Spleen (tissue), 11 donors: ENCODE measurements around the gene WSCD2. TPM values are rescaled to one million over a fixed set of nuclear protein-coding genes. Genes with fewer than 3 reads are reported as not detected.

ENCODE experiments used
- DNase-seq: peaks from one replicate; pipeline ENCODE4 v3.0.0-alpha.2; 2020
- H3K27ac ChIP-seq, 8 donors: fragments of 200-600 bp; sonication (generic) in 7 of 8; 1 replicate in 4 of 8; 2 replicates in 4 of 8; pipeline versions ENCODE4 v1.5.0 to v1.8.0; 2016 to 2021; ENCODE audit warnings: inconsistent platforms in 4 of 8, mild to moderate bottlenecking in 4 of 8, moderate library complexity in 1 of 8
- H3K27me3 ChIP-seq, 7 donors: fragments of 200-600 bp; sonication (generic) in 6 of 7; replicated peaks in 1 of 7; 1 replicate in 4 of 7; 2 replicates in 3 of 7; pipeline versions ENCODE4 v1.5.0 to v1.8.0; 2016 to 2021; ENCODE audit warnings: inconsistent platforms in 3 of 7, mild to moderate bottlenecking in 1 of 7
- H3K36me3 ChIP-seq, 6 donors: fragments of 200-600 bp; sonication (generic) in 5 of 6; 1 replicate in 4 of 6; 2 replicates in 2 of 6; pipeline versions ENCODE4 v1.5.0 to v1.8.0; 2016 to 2021; ENCODE audit warnings: inconsistent platforms in 2 of 6
- H3K4me1 ChIP-seq, 6 donors: fragments of 200-600 bp; sonication (generic) in 5 of 6; 1 replicate in 3 of 6; 2 replicates in 3 of 6; pipeline versions ENCODE4 v1.5.0 to v1.8.0; 2016 to 2021; ENCODE audit warnings: inconsistent platforms in 3 of 6
- H3K4me3 ChIP-seq, 8 donors: fragments of 200-600 bp; sonication (generic) in 7 of 8; 1 replicate in 4 of 8; 2 replicates in 4 of 8; pipeline versions ENCODE4 v1.5.0 to v1.8.0; 2016 to 2021; ENCODE audit warnings: inconsistent platforms in 4 of 8, mild to moderate bottlenecking in 4 of 8, moderate library complexity in 2 of 8
- H3K9me3 ChIP-seq, 8 donors: fragments of 200-600 bp; sonication (generic) in 7 of 8; 1 replicate in 4 of 8; 2 replicates in 4 of 8; pipeline versions ENCODE4 v1.5.0 to v1.8.0; 2016 to 2021; ENCODE audit warnings: inconsistent platforms in 4 of 8
- POLR2A ChIP-seq, 3 donors: fragments of 450-650 bp; IDR thresholded peaks; one replicate each; pipeline ENCODE4 v1.5.1; 2017; ENCODE audit warnings: antibody characterized with exemption in 3 of 3, mild to moderate bottlenecking in 1 of 3
- POLR2AphosphoS5 ChIP-seq, 3 donors: sonication (generic); formaldehyde crosslinking; IDR thresholded peaks; one replicate each; pipeline ENCODE4 v1.5.1; 2017; ENCODE audit warnings: antibody characterized with exemption in 3 of 3
- WGBS, 5 donors: extraction: QIAGEN DNeasy Blood & Tissue Kit in 3 of 5; methylation state at CpG; one replicate each; pipeline versions ENCODE4 v1.1.5 to v1.1.7; 2013 to 2018; 5-methylcytosine and 5-hydroxymethylcytosine counted together
- intact Hi-C: fragments of 100-400 bp; cut with DNase I; formaldehyde crosslinking; loops from one replicate; pipeline ENCODE4 v1.15.0; 2023; ENCODE audit warnings: low total_unique reads
- polyA plus RNA-seq, 3 donors: library from polyadenylated mRNA; stranded (reverse); fragments of 200-250 nt; gene quantifications; one replicate each; pipeline ENCODE4 v1.2.1, GENCODE V29; 2013
- total RNA-seq, 7 donors: library from RNA; depleted of rRNA in 3 of 7; stranded (reverse); fragments of >200 nt in 3 of 7; fragmentation: NEBNext Ultra II Directional in 4 of 7; extraction: Animal tissue kit (Norgen Biotek cat#: 25700) in 4 of 7; gene quantifications; one replicate each; pipeline versions ENCODE4 v1.1.0 to v1.2.1, GENCODE V29; 2016 to 2021
- TF ChIP-seq, protein P1 (sequence below), 11 experiments: fragments of 200-600 bp in 7 of 11; fragments of 450-650 bp in 4 of 11; sonication (generic) in 4 of 11; IDR thresholded peaks in 8 of 11; conservative IDR thresholded peaks in 3 of 11; 1 replicate in 7 of 11; 2 replicates in 4 of 11; pipeline versions ENCODE4 v1.4.0 to v1.8.0; 2016 to 2021; ENCODE audit warnings: antibody characterized with exemption in 11 of 11, inconsistent platforms in 4 of 11, mild to moderate bottlenecking in 1 of 11
- donor health status: healthy with polysubstance abuse.
- donor health status: DM: no; HTN: no; CAD: no; lungs with moderate emphysema.
- donor health status: DM: no; HTN: no; CAD: no.
- donor health status: Bipolar disorder and iron deficiency.
- donor health status: healthy.
- donor health status: DM: no; HTN: no; CAD: no.
- donor health status: DM: yes; HTN: yes; CAD: no.

The WSCD2 gene
- total and polyA plus RNA-seq, 10 donors: 0.09 to 0.60 (median 0.23) TPM; not detected in 1

DNA sequence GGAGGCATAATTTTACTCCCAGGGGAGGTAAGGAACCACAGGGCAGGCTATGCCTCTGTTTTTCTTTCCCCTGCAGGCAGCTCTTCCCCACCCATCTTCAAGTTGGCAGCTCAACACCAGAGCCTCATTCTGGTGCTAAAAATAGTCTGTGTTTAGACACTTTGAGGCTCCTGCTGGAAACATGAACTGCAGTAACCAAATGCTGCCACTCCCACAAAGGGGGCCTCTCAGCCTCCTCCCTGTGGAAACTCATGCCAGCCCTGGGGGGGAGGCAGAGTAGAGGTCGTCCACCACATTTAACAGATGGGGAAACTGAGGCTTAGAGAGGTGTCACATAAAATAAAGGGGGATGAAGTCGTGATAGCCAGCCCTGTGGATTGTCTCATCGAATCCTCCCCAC lies 61.4 kb downstream of the WSCD2 start:
- H3K4me1 ChIP-seq: no peaks in the 10 kb centered on the region
- no peaks in the 10 kb centered on the region for H3K36me3 ChIP-seq
- no peak overlapping the region for H3K4me3 ChIP-seq
- H3K27ac ChIP-seq: no peak overlapping the region
- no peaks in the 10 kb centered on the region for H3K9me3 ChIP-seq
- TF ChIP-seq POLR2A (IDR thresholded peaks at IDR 0.05): no peak
- TF ChIP-seq, protein P1, sequence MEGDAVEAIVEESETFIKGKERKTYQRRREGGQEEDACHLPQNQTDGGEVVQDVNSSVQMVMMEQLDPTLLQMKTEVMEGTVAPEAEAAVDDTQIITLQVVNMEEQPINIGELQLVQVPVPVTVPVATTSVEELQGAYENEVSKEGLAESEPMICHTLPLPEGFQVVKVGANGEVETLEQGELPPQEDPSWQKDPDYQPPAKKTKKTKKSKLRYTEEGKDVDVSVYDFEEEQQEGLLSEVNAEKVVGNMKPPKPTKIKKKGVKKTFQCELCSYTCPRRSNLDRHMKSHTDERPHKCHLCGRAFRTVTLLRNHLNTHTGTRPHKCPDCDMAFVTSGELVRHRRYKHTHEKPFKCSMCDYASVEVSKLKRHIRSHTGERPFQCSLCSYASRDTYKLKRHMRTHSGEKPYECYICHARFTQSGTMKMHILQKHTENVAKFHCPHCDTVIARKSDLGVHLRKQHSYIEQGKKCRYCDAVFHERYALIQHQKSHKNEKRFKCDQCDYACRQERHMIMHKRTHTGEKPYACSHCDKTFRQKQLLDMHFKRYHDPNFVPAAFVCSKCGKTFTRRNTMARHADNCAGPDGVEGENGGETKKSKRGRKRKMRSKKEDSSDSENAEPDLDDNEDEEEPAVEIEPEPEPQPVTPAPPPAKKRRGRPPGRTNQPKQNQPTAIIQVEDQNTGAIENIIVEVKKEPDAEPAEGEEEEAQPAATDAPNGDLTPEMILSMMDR (IDR thresholded peaks at IDR 0.05 in 8 of 11, conservative IDR thresholded peaks at IDR 0.05 in 3 of 11): no peak
- WGBS, 5 donors: 51 to 60% (median 54%) methylated on average over 3 of the region's 3 CpGs
- peaks cover 0 to 28% (median 0%) of the 10 kb centered on the region in 7 donors for H3K27me3 ChIP-seq
- DNase-seq: no peak
- intact Hi-C loops: no loop called here

- H3K27me3 ChIP-seq: peaks cover 0 to 28% (median 0%) of the 10 kb centered on the region in 7 donors
- H3K9me3 ChIP-seq: no peaks in the 10 kb centered on the region
- H3K27ac ChIP-seq: no peak overlapping the region
- H3K4me1 ChIP-seq: no peaks in the 10 kb centered on the region
- H3K4me3 ChIP-seq: no peak overlapping the region
- H3K36me3 ChIP-seq: no peaks in the 10 kb centered on the region
- DNase-seq: no peak
- 65 to 79% (median 70%) methylated on average over 2 of the region's 2 CpGs for WGBS, 5 donors
- TF ChIP-seq, protein P1 (IDR thresholded peaks at IDR 0.05 in 8 of 11, conservative IDR thresholded peaks at IDR 0.05 in 3 of 11): no peak
- TF ChIP-seq POLR2A (IDR thresholded peaks at IDR 0.05) (no peak), POLR2AphosphoS5 (IDR thresholded peaks at IDR 0.05) (no peak)
- intact Hi-C loops: no loop called here
Observed at GRCh38 chr12:108191086-108191485, 62.0 kb downstream of the WSCD2 start.

DNA sequence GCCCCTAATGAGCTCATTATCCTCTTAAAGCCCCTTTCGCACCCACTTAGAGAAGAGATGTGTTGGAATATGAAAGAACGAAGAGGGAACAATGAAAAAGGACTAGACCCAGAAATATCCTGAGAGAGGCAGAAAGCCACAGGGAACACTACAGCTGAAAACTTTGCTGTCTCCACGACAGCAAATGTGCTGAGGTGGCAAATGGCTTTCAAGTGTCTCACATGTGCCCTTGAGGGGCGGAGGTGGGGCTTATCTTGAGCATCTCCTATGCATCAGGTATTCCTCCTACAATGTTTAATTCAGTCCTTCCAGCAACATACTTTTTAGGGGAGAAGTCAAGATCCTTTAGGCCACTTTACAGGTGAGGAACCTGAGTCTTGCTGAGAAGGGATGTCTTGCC lies 62.9 kb downstream of the WSCD2 start:
- no peaks in the 10 kb centered on the region for H3K4me1 ChIP-seq
- H3K4me3 ChIP-seq: no peak overlapping the region
- H3K9me3 ChIP-seq: no peaks in the 10 kb centered on the region
- TF ChIP-seq, protein P1 (IDR thresholded peaks at IDR 0.05 in 8 of 11, conservative IDR thresholded peaks at IDR 0.05 in 3 of 11): no peak
- TF ChIP-seq POLR2A (IDR thresholded peaks at IDR 0.05): no peak
- no peak for TF ChIP-seq POLR2AphosphoS5 (IDR thresholded peaks at IDR 0.05)
- intact Hi-C loops: no loop called here
- DNase-seq: no peak
- no peak overlapping the region for H3K27ac ChIP-seq
- WGBS, 5 donors: 41 to 48% (median 45%) methylated on average over 4 of the region's 4 CpGs
- no peaks in the 10 kb centered on the region for H3K36me3 ChIP-seq
- H3K27me3 ChIP-seq: peaks cover 0 to 28% (median 0%) of the 10 kb centered on the region in 7 donors

DNA sequence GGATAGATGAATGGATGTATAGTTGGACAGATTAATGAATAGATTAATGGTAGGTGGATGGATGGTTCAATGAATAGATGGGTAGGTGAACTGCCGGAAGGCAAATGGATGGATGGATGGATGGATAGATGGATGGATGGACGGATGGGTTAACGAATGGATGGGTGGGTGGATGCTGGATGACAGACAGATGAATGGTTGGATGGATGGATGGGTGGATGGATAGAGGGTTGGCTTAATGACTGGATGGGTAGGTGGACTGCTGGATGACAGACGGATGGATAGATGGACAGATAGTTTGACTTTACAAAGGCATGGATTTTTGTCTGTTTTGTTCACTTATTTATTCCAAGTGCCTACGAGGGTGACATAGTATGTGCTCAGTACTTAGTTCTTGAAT lies 64.4 kb downstream of the WSCD2 start:
- H3K27ac ChIP-seq: no peak overlapping the region
- intact Hi-C loops: no loop called here
- no peak for DNase-seq
- no peak overlapping the region for H3K4me3 ChIP-seq
- no peaks in the 10 kb centered on the region for H3K36me3 ChIP-seq
- TF ChIP-seq POLR2AphosphoS5 (IDR thresholded peaks at IDR 0.05): no peak
- TF ChIP-seq, protein P1 (IDR thresholded peaks at IDR 0.05 in 8 of 11, conservative IDR thresholded peaks at IDR 0.05 in 3 of 11): no peak
- TF ChIP-seq POLR2A (IDR thresholded peaks at IDR 0.05): no peak
- WGBS, 5 donors: 74 to 78% (median 74%) methylated on average over 5 of the region's 5 CpGs
- H3K4me1 ChIP-seq: no peaks in the 10 kb centered on the region
- no peaks in the 10 kb centered on the region for H3K9me3 ChIP-seq
- H3K27me3 ChIP-seq: peaks cover 0 to 34% (median 0%) of the 10 kb centered on the region in 7 donors
